Common myeloid progenitor, CD34-positive (primary cell): Measurements from ENCODE around the gene RERE.
A peak's percentile ranks its signal among the peaks of the same experiment; 100 is the strongest.

ENCODE experiments used
- CTCF ChIA-PET: fragments of 350-600 bp; sonication (Branson Sonifier 250); formaldehyde crosslinking; loops from one replicate; lab custom pipeline; 2021; ENCODE audit warnings: antibody characterized with exemption; lab: Charles Lee
- POLR2A ChIA-PET: fragments of 350-600 bp; sonication (Branson Sonifier 250); formaldehyde crosslinking; loops from one replicate; lab custom pipeline; 2021; ENCODE audit warnings: antibody characterized with exemption; lab: Charles Lee
- DNase-seq, 3 donors: peaks; one replicate each; pipeline versions ENCODE4 v3.0.0 to v3.0.0-alpha.2; 2013
- H3K27ac ChIP-seq, 2 experiments: 1 replicate in 1 of 2; 2 replicates in 1 of 2; pipeline ENCODE4 v1.7.0; 2013; ENCODE audit warnings: inconsistent platforms in 2 of 2, low read length in 2 of 2, mild to moderate bottlenecking in 2 of 2, low read depth in 1 of 2, moderate library complexity in 1 of 2; ENCODE audit not compliant: severe bottlenecking in 2 of 2, insufficient read depth in 1 of 2, poor library complexity in 1 of 2
- H3K27me3 ChIP-seq, 5 experiments: replicated peaks in 2 of 5; 1 replicate in 3 of 5; 2 replicates in 2 of 5; pipeline versions ENCODE4 v1.6.1 to v1.7.0; 2013; ENCODE audit warnings: low read length in 4 of 5, mild to moderate bottlenecking in 2 of 5, moderate library complexity in 2 of 5, inconsistent platforms in 1 of 5; ENCODE audit not compliant: insufficient read depth in 5 of 5, control insufficient read depth in 4 of 5
- H3K36me3 ChIP-seq, 4 experiments: 1 replicate in 2 of 4; 2 replicates in 2 of 4; pipeline versions ENCODE4 v1.6.1 to v1.7.0; 2013; ENCODE audit warnings: low read length in 3 of 4, control low read depth in 1 of 4, mild to moderate bottlenecking in 1 of 4; ENCODE audit not compliant: control insufficient read depth in 4 of 4, insufficient read depth in 4 of 4
- H3K4me1 ChIP-seq, 4 experiments: 1 replicate in 3 of 4; 2 replicates in 1 of 4; pipeline versions ENCODE4 v1.6.1 to v1.7.1; 2013; ENCODE audit warnings: low read length in 3 of 4, mild to moderate bottlenecking in 3 of 4, control low read depth in 1 of 4, inconsistent platforms in 1 of 4, moderate library complexity in 1 of 4; ENCODE audit not compliant: control insufficient read depth in 4 of 4, insufficient read depth in 4 of 4; ENCODE audit errors: control extremely low read depth in 1 of 4
- H3K4me3 ChIP-seq, 7 experiments: 1 replicate in 4 of 7; 2 replicates in 3 of 7; pipeline versions ENCODE4 v1.5.1 to v1.7.0; 2013; ENCODE audit warnings: mild to moderate bottlenecking in 7 of 7, low read length in 6 of 7, moderate library complexity in 6 of 7, inconsistent platforms in 2 of 7, low read depth in 2 of 7, control low read depth in 1 of 7; ENCODE audit not compliant: insufficient read depth in 4 of 7, control insufficient read depth in 1 of 7; ENCODE audit errors: extremely low read depth in 1 of 7
- H3K9me3 ChIP-seq, 5 experiments: 1 replicate in 4 of 5; 2 replicates in 1 of 5; pipeline versions ENCODE4 v1.6.1 to v1.7.1; 2013; ENCODE audit warnings: low read length in 4 of 5, mild to moderate bottlenecking in 2 of 5, inconsistent platforms in 1 of 5, low read depth in 1 of 5, moderate library complexity in 1 of 5; ENCODE audit not compliant: control insufficient read depth in 4 of 5, insufficient read depth in 2 of 5; ENCODE audit errors: control extremely low read depth in 1 of 5
- WGBS: methylation state at CpG from one replicate; pipeline ENCODE4 v1.1.5; 2013; ENCODE audit not compliant: insufficient coverage; 5-methylcytosine and 5-hydroxymethylcytosine counted together

The RERE gene

DNA sequence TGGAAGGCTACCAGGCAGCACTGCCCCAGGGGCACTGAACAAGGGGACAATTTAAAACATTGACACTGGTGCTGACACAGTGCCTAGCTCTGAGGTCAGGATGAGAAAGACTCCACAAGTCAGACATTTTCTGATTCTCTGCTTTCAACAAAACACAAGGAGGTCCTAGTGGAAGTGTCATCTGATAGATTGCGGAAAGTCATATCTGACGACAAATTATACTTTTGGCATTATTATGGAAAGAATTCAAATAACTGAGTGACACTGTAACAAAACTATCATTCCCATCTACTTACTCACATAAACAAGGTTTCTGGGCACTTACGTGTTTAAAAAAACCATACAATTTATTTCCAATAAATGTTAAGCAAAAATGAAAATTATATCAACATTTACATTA lies 376.0 kb downstream of the RERE start:
- H3K4me3 ChIP-seq: no peak overlapping the region
- peaks cover 9 to 23% (median 18%) of the 10 kb centered on the region in 4 experiments for H3K4me1 ChIP-seq
- CTCF ChIA-PET: interaction anchor here (0.6 to 1.1 kb wide), 3 partner anchors 32 to 63 kb away, joined by 3 read pairs; no protein-coding TSS in a partner anchor
- no peaks in the 10 kb centered on the region for H3K27me3 ChIP-seq
- DNase-seq: no peak
- H3K9me3 ChIP-seq: peaks cover 0 to 3% (median 2%) of the 10 kb centered on the region in 5 experiments
- H3K36me3 ChIP-seq: peaks cover 0 to 15% (median 4%) of the 10 kb centered on the region in 4 experiments
- POLR2A ChIA-PET: interaction anchor here (0.6 kb wide), 1 partner anchor 9 kb away, joined by 4 read pairs; no protein-coding TSS in a partner anchor
- no peak overlapping the region for H3K27ac ChIP-seq
- no CpG with 5 or more reads among the region's 3 CpGs for WGBS

DNA sequence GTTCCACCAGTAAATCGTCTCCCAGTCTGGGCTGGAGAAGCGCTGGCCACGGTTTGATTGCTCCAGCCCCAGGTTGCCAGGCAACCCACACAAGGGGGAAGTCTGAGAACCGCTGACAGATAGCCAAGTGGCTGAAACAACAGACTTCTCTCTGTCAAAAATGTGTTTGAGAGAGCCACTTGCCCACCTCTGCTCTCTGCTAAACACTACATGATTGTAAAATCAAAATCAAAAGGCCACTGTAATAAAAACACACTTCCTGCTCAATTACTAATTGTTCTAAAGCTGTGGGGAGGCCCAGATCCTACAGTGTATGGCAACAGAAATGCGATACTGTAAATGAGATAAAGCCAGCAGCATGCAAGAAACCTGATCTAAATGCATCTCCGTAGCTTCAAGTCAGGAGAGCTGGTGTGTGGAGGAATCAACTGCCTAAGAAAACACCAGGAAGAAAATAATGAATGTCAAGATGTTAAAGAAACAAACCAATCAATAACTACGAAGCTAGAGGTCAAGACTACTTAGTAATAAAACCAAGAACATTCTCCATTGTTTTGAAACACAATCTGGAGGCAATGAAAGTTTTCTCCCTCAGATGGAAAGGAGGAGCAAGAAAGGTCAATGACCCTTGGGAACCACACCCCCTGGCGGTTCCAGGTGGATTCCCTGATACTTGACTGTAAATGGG lies 378.3 kb downstream of the RERE start:
- ChIA-PET POLR2A (interaction anchor here (0.7 kb wide), 1 partner anchor 21 kb away, joined by 3 read pairs; no protein-coding TSS in a partner anchor), CTCF (interaction anchor here (2.3 to 2.5 kb wide), 2 partner anchors 9 to 16 kb away, joined by 5 to 7 read pairs; no protein-coding TSS in a partner anchor)
- peak; percentile 73 to 85 (median 79) for DNase-seq
- WGBS: 25% methylated on average over 4 of the region's 8 CpGs
- peak overlapping the region in 2 of 7 experiments; percentile 37 to 45 for H3K4me3 ChIP-seq
- H3K27me3 ChIP-seq: no peaks in the 10 kb centered on the region
- peaks cover 9 to 23% (median 18%) of the 10 kb centered on the region in 4 experiments for H3K4me1 ChIP-seq
- H3K36me3 ChIP-seq: peaks cover 4 to 11% (median 6%) of the 10 kb centered on the region in 4 experiments
- peak overlapping the region; percentile 46 to 83 for H3K27ac ChIP-seq
- H3K9me3 ChIP-seq: peaks cover 0 to 3% (median 2%) of the 10 kb centered on the region in 5 experiments

- no peak for DNase-seq
- WGBS: 67% methylated on average over 1 of the region's 4 CpGs
- Histone ChIP-seq H3K9me3 (peaks cover 0 to 3% (median 0%) of the 10 kb centered on the region in 5 experiments), H3K27me3 (no peaks in the 10 kb centered on the region), H3K36me3 (peaks cover 2 to 5% (median 4%) of the 10 kb centered on the region in 4 experiments), H3K27ac (peak overlapping the region; percentile 46 to 83), H3K4me3 (no peak overlapping the region), H3K4me1 (peaks cover 9 to 23% (median 18%) of the 10 kb centered on the region in 4 experiments)
- ChIA-PET POLR2A (no interaction called here), CTCF (interaction anchor here (1.3 to 2.5 kb wide), 3 partner anchors 9 to 31 kb away, joined by 3 to 7 read pairs (median 5); no protein-coding TSS in a partner anchor)
These were observed 379.0 kb downstream of the RERE start for GRCh38 chr1:8438489-8438888.

DNA sequence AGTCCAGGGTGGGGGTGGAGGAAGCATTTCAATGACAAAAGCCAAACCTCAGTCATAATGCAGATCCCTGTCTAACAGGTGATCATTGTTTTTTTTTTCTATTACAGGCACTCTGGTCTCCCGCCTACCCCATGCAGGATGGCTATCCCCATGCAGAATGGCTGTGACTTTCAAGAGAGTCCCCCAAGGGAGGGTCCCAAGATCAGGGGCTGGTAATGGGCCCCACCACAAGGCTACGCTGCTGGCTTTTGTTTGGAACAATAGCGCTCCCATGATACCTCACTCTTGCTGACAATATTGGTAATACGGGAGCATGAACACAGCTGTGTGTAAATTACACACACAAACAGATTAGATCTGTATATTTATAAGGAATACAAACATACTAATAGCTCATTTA lies 380.1 kb downstream of the RERE start:
- POLR2A ChIA-PET: no interaction called here
- Histone ChIP-seq H3K27ac (no peak overlapping the region), H3K9me3 (no peaks in the 10 kb centered on the region), H3K27me3 (no peaks in the 10 kb centered on the region), H3K4me3 (no peak overlapping the region), H3K4me1 (peaks cover 9 to 23% (median 19%) of the 10 kb centered on the region in 4 experiments), H3K36me3 (peaks cover 0 to 4% (median 3%) of the 10 kb centered on the region in 4 experiments)
- WGBS: 100% methylated on average over 2 of the region's 4 CpGs
- CTCF ChIA-PET: interaction anchor here (1.3 to 2.5 kb wide), 2 partner anchors 8 to 30 kb away, joined by 3 to 7 read pairs; no protein-coding TSS in a partner anchor
- DNase-seq: no peak

DNA sequence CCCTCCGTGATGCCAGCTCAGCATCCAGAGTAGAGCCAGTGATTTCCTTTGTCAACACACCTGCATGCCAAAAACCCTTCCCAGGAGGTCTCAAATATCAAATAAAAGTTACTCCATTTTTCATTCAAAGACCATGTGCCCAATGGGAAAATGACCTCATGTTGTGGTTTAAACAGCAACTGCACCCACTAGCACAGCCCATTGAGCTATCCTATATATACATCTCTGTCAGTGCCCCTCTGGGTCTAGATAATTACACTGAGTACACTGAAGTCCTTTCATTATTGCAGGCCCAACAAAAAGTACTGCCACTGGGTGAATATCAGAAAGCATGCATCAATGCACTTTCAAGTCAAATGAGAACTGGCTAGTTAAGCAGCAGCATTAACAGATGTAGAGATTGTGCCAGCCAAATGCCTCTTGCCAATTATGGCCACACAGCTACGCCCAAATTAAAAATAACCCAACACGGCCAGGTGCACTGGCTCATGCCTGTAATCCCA lies 381.8 kb downstream of the RERE start:
- POLR2A ChIA-PET: no interaction called here
- no peak overlapping the region for H3K4me3 ChIP-seq
- DNase-seq: no peak
- CTCF ChIA-PET: interaction anchor here (1.2 kb wide), 1 partner anchor 56 kb away, joined by 3 read pairs; no protein-coding TSS in a partner anchor
- H3K9me3 ChIP-seq: no peaks in the 10 kb centered on the region
- H3K27me3 ChIP-seq: no peaks in the 10 kb centered on the region
- WGBS: 100% methylated on average over 3 of the region's 3 CpGs
- H3K27ac ChIP-seq: no peak overlapping the region
- peaks cover 0 to 4% (median 3%) of the 10 kb centered on the region in 4 experiments for H3K36me3 ChIP-seq
- peaks cover 15 to 38% (median 33%) of the 10 kb centered on the region in 4 experiments for H3K4me1 ChIP-seq

DNA sequence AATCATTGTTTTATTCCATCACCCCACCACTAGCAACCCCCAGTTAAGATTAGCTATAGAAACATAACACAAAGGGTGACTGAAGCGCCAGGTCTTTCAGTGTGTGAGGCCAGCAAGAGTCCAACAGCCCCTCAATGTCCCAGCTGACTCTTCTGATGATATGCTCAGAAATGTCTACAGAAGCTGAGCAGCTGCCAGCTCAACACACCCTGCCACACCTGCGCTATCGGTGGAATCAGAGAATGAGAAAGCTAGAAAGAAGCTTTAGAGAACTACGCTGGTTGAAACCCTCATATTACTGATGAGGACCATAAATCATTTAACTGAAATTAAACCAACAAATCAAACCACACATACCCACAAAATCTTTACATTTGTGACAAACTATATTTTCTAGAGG lies 383.3 kb downstream of the RERE start:
- no peak overlapping the region for H3K4me3 ChIP-seq
- H3K36me3 ChIP-seq: peaks cover 0 to 4% (median 3%) of the 10 kb centered on the region in 4 experiments
- H3K9me3 ChIP-seq: no peaks in the 10 kb centered on the region
- no peaks in the 10 kb centered on the region for H3K27me3 ChIP-seq
- ChIA-PET POLR2A (interaction anchor here (0.6 kb wide), 1 partner anchor 35 kb away, joined by 3 read pairs; no protein-coding TSS in a partner anchor), CTCF (interaction anchor here (0.8 to 1.1 kb wide), 3 partner anchors 24 to 26 kb away, joined by 3 read pairs; no protein-coding TSS in a partner anchor)
- no peak for DNase-seq
- H3K4me1 ChIP-seq: peaks cover 24 to 43% (median 38%) of the 10 kb centered on the region in 4 experiments
- WGBS: 88% methylated on average over 3 of the region's 4 CpGs
- no peak overlapping the region for H3K27ac ChIP-seq
